Panc1 (cell line): ENCODE data around the gene ATG4B.

Source experiments
- TF ChIP-seq, protein P1 (sequence below): fragments of 450-650 bp; IDR thresholded peaks from 2 replicates; pipeline ENCODE4 v1.5.1; 2017; ENCODE audit warnings: mild to moderate bottlenecking
- TF ChIP-seq, protein P2 (sequence below), 2 experiments: IDR thresholded peaks; 2 replicates each; pipeline ENCODE4 v1.6.1; 2011 to 2012; ENCODE audit warnings: low read depth in 2 of 2, control low read depth in 1 of 2, low read length in 1 of 2, mild to moderate bottlenecking in 1 of 2, moderate library complexity in 1 of 2; ENCODE audit not compliant: insufficient read depth in 1 of 2

DNA sequence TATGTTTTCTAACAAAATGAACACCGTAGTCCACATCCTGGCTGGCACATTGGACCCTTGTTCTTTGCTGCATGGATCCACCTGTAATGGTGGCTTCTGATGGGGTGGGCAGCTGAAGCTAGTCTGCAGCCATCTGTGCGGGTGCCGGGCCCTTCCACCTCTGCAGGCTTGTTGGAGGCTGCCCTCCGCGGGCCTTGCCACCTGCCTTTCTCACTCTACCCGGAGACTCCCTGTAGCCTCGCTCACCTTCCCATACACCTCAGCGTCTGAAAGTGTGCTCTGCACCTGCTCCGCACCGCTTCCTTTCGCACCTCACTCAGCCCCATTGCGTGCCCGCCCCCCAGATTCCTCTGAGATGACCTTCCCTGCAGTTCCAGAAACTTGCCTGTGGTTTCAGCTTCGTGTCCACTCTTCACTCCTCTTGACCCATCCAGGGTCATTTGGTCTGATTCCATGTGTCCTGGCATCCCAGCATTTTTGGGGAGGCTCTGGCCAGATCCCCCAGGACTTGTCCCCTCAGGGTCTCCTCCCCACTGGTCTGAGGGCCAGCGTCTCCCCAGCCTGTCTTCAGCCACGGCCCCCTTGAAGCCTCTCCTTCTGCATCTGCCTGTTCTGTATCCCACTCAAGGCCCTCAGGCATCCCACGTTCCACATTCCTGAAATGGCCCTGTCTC lies 18.2 kb downstream of the ATG4B start:
- TF ChIP-seq, protein P1, sequence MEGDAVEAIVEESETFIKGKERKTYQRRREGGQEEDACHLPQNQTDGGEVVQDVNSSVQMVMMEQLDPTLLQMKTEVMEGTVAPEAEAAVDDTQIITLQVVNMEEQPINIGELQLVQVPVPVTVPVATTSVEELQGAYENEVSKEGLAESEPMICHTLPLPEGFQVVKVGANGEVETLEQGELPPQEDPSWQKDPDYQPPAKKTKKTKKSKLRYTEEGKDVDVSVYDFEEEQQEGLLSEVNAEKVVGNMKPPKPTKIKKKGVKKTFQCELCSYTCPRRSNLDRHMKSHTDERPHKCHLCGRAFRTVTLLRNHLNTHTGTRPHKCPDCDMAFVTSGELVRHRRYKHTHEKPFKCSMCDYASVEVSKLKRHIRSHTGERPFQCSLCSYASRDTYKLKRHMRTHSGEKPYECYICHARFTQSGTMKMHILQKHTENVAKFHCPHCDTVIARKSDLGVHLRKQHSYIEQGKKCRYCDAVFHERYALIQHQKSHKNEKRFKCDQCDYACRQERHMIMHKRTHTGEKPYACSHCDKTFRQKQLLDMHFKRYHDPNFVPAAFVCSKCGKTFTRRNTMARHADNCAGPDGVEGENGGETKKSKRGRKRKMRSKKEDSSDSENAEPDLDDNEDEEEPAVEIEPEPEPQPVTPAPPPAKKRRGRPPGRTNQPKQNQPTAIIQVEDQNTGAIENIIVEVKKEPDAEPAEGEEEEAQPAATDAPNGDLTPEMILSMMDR = no peak
- TF ChIP-seq, protein P2, sequence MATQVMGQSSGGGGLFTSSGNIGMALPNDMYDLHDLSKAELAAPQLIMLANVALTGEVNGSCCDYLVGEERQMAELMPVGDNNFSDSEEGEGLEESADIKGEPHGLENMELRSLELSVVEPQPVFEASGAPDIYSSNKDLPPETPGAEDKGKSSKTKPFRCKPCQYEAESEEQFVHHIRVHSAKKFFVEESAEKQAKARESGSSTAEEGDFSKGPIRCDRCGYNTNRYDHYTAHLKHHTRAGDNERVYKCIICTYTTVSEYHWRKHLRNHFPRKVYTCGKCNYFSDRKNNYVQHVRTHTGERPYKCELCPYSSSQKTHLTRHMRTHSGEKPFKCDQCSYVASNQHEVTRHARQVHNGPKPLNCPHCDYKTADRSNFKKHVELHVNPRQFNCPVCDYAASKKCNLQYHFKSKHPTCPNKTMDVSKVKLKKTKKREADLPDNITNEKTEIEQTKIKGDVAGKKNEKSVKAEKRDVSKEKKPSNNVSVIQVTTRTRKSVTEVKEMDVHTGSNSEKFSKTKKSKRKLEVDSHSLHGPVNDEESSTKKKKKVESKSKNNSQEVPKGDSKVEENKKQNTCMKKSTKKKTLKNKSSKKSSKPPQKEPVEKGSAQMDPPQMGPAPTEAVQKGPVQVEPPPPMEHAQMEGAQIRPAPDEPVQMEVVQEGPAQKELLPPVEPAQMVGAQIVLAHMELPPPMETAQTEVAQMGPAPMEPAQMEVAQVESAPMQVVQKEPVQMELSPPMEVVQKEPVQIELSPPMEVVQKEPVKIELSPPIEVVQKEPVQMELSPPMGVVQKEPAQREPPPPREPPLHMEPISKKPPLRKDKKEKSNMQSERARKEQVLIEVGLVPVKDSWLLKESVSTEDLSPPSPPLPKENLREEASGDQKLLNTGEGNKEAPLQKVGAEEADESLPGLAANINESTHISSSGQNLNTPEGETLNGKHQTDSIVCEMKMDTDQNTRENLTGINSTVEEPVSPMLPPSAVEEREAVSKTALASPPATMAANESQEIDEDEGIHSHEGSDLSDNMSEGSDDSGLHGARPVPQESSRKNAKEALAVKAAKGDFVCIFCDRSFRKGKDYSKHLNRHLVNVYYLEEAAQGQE (IDR thresholded peaks at IDR 0.05; ENCODE audit: insufficient read depth in 1 of 2, low read depth in 2 of 2, low read length in 1 of 2) = no peak
